Measurements from ENCODE around the gene CABLES2. TPM values are rescaled to one million over a fixed set of nuclear protein-coding genes. Genes with fewer than 3 reads are reported as not detected.
"Not testable (repeated sequence)": the region's sequence is repeated elsewhere in the genome, so short reads cannot be mapped to it uniquely, and the experiment has no call there.

CABLES2 gene
- total RNA-seq, 1 donor from 2014 or later = 18.1 TPM

- intact Hi-C loops (cut with DNase I) = no loop called here
- no peak for DNase-seq (ENCODE audit: missing footprints)
- no peak for ATAC-seq
Observed at GRCh38 chr20:62439218-62439617, 32.1 kb upstream of the CABLES2 start.

- ATAC-seq (peak; percentile 29), DNase-seq (ENCODE audit: missing footprints) (no peak)
- intact Hi-C loops (cut with DNase I) = no loop called here
Observed at GRCh38 chr20:62437927-62438326, 30.8 kb upstream of the CABLES2 start.

GRCh38 chr20:62437496-62437895, 30.4 kb upstream of the CABLES2 start:
- DNase-seq (ENCODE audit: missing footprints) = no peak
- no peak for ATAC-seq
- intact Hi-C loops (cut with DNase I) = no loop called here

GRCh38 chr20:62436692-62437091, 29.6 kb upstream of the CABLES2 start:
- ATAC-seq (no peak), DNase-seq (ENCODE audit: missing footprints) (no peak)
- intact Hi-C loops (cut with DNase I) = no loop called here

- no peak for DNase-seq (ENCODE audit: missing footprints)
- intact Hi-C loops (cut with DNase I) = no loop called here
- ATAC-seq = peak; percentile 52
Observed at GRCh38 chr20:62433658-62434497, 26.8 kb upstream of the CABLES2 start.

- DNase-seq (ENCODE audit: missing footprints) (no peak), ATAC-seq (no peak)
- intact Hi-C loops (cut with DNase I) = no loop called here
Observed at GRCh38 chr20:62430866-62431447, 23.9 kb upstream of the CABLES2 start.

- intact Hi-C loops (cut with DNase I) = no loop called here
- DNase-seq (ENCODE audit: missing footprints) (no peak), ATAC-seq (no peak)
Observed at GRCh38 chr20:62430311-62430853, 23.3 kb upstream of the CABLES2 start.

- DNase-seq (ENCODE audit: missing footprints) (no peak), ATAC-seq (no peak)
- intact Hi-C loops (cut with DNase I) = no loop called here
Observed at GRCh38 chr20:62429455-62430310, 22.6 kb upstream of the CABLES2 start.

GRCh38 chr20:62428396-62429295, 21.6 kb upstream of the CABLES2 start:
- no peak for ATAC-seq
- intact Hi-C loops (cut with DNase I) = no loop called here

GRCh38 chr20:62428002-62428372, 20.9 kb upstream of the CABLES2 start:
- intact Hi-C loops (cut with DNase I) = no loop called here
- no peak for DNase-seq (ENCODE audit: missing footprints)
- ATAC-seq = no peak

More at GRCh38 chr20:62428396-62429295, 21.6 kb upstream of the CABLES2 start:
- no peak for DNase-seq (ENCODE audit: missing footprints)

GRCh38 chr20:62427172-62428001, 20.3 kb upstream of the CABLES2 start, which contains the start of gene RBBP8NL:
RBBP8NL (minus strand) TSS chr20:62427539; CDS start chr20:62419647, 7,892 bp downstream.
- DNase-seq (ENCODE audit: missing footprints) = no peak
- intact Hi-C loops (cut with DNase I) = no loop called here
- ATAC-seq = no peak

GRCh38 chr20:62426699-62427131, 19.6 kb upstream of the CABLES2 start:
- ATAC-seq (no peak), DNase-seq (ENCODE audit: missing footprints) (no peak)
- intact Hi-C loops (cut with DNase I) = no loop called here

- intact Hi-C loops (cut with DNase I); DNase-seq (ENCODE audit: missing footprints); ATAC-seq: not testable (repeated sequence)
Observed at GRCh38 chr20:62426059-62426348, 18.9 kb upstream of the CABLES2 start.

- no peak for ATAC-seq
- intact Hi-C loops (cut with DNase I) = no loop called here
- DNase-seq (ENCODE audit: missing footprints) = no peak
Observed at GRCh38 chr20:62425281-62426058, 18.4 kb upstream of the CABLES2 start.

- DNase-seq (ENCODE audit: missing footprints) (no peak), ATAC-seq (no peak)
- intact Hi-C loops (cut with DNase I) = no loop called here
Observed at GRCh38 chr20:62424249-62425107, 17.4 kb upstream of the CABLES2 start.

GRCh38 chr20:62423326-62423706, 16.2 kb upstream of the CABLES2 start:
- DNase-seq (ENCODE audit: missing footprints) = no peak
- intact Hi-C loops (cut with DNase I) = no loop called here
- ATAC-seq = no peak
